ENCODE results near the gene TOP2A.

GRCh38 chr17:40412880-40413279 is 4.8 kb downstream of the TOP2A start:
- TF ChIP-seq CTCF (IDR thresholded peaks at IDR 0.05 in 4 of 5, conservative IDR thresholded peaks at IDR 0.05 in 1 of 5) (no peak), POLR2A (IDR thresholded peaks at IDR 0.05) (no peak)
